GM23338 (cell line): ENCODE results near the gene SLC25A13. TPM values are rescaled to one million over a fixed set of nuclear protein-coding genes. Genes with fewer than 3 reads are reported as not detected.

Experiments used
- ATAC-seq: fragments of 200-7000 bp; cut with Tn5 transposase; 3 replicates; pipeline ENCODE4 v1.9.1; 2020
- DNase-seq: peaks from one replicate; pipeline ENCODE4 v3.0.0-alpha.2; 2015; ENCODE audit warnings: low spot score
- H2AFZ ChIP-seq: fragments of 200-600 bp; sonication (generic); 2 replicates; pipeline ENCODE4 v1.8.0; 2016; ENCODE audit warnings: antibody characterized with exemption, mild to moderate bottlenecking, moderate library complexity
- H3F3A ChIP-seq: fragments of 200-600 bp; sonication (generic); replicated peaks from 2 replicates; pipeline ENCODE4 v1.8.0; 2017; ENCODE audit warnings: antibody characterized with exemption, mixed run types, low read depth
- H3K27ac ChIP-seq: fragments of 200-600 bp; sonication (generic); 2 replicates; pipeline ENCODE4 v1.6.1; 2016; ENCODE audit warnings: low read depth
- H3K27me3 ChIP-seq: fragments of 200-600 bp; sonication (generic); 2 replicates; pipeline ENCODE4 v1.8.0; 2016; ENCODE audit warnings: mild to moderate bottlenecking, mixed run types, moderate library complexity; ENCODE audit not compliant: insufficient read depth
- H3K36me3 ChIP-seq: fragments of 200-600 bp; sonication (generic); 2 replicates; pipeline ENCODE4 v1.8.0; 2016; ENCODE audit warnings: mild to moderate bottlenecking; ENCODE audit not compliant: insufficient read depth
- H3K4me1 ChIP-seq: fragments of 200-600 bp; sonication (generic); 2 replicates; pipeline ENCODE4 v1.8.0; 2016; ENCODE audit warnings: mild to moderate bottlenecking, moderate library complexity; ENCODE audit not compliant: insufficient read depth
- H3K4me2 ChIP-seq: fragments of 200-600 bp; sonication (generic); 2 replicates; pipeline ENCODE4 v1.7.1; 2017; ENCODE audit warnings: mixed run types
- H3K4me3 ChIP-seq: fragments of 200-600 bp; sonication (generic); 2 replicates; pipeline ENCODE4 v1.6.1; 2016; ENCODE audit warnings: mixed run types
- H3K79me2 ChIP-seq: fragments of 200-600 bp; sonication (generic); replicated peaks from 2 replicates; pipeline ENCODE4 v1.8.0; 2017; ENCODE audit warnings: mild to moderate bottlenecking; ENCODE audit not compliant: insufficient read depth
- H3K9me2 ChIP-seq: fragments of 200-600 bp; sonication (generic); 2 replicates; pipeline ENCODE4 v1.8.0; 2017; ENCODE audit not compliant: insufficient read depth
- H4K20me1 ChIP-seq: fragments of 200-600 bp; sonication (generic); replicated peaks from 2 replicates; pipeline ENCODE4 v1.8.0; 2017; ENCODE audit warnings: mild to moderate bottlenecking; ENCODE audit not compliant: insufficient read depth
- H3K27ac Mint-ChIP-seq: 2 replicates; pipeline ENCODE4 v1.8.0; 2020; ENCODE audit warnings: inconsistent platforms, mild to moderate bottlenecking, moderate library complexity, mixed read lengths
- H3K27me3 Mint-ChIP-seq: 3 replicates; pipeline ENCODE4 v1.8.0; 2022; ENCODE audit warnings: low read depth, mild to moderate bottlenecking, moderate library complexity, mixed read lengths, inconsistent platforms; ENCODE audit not compliant: insufficient read depth, poor library complexity
- H3K36me3 Mint-ChIP-seq: 3 replicates; pipeline ENCODE4 v1.8.0; 2021; ENCODE audit warnings: low read depth, mild to moderate bottlenecking, inconsistent platforms, moderate library complexity, mixed read lengths
- H3K4me1 Mint-ChIP-seq: 3 replicates; pipeline ENCODE4 v1.8.0; 2020; ENCODE audit warnings: mild to moderate bottlenecking, inconsistent platforms, mixed read lengths
- H3K4me3 Mint-ChIP-seq: 3 replicates; pipeline ENCODE4 v1.8.0; 2021; ENCODE audit warnings: moderate library complexity, mild to moderate bottlenecking, inconsistent platforms, mixed read lengths
- H3K9me3 Mint-ChIP-seq: 3 replicates; pipeline ENCODE4 v1.8.0; 2020; ENCODE audit warnings: moderate library complexity, mild to moderate bottlenecking, inconsistent platforms, mixed read lengths
- CREB1 ChIP-seq: fragments of 250-450 bp; sonication (Bioruptor Pico); IDR thresholded peaks from 2 replicates; pipeline ENCODE4 v1.5.0; 2020; ENCODE audit warnings: low read depth, mild to moderate bottlenecking, moderate library complexity
- CTCF ChIP-seq, 2 experiments: fragments of 200-600 bp in 1 of 2; sonication (generic) in 1 of 2; conservative IDR thresholded peaks; 2 replicates each; pipeline versions ENCODE4 v1.5.1 to v1.6.1; 2016 to 2017; ENCODE audit warnings: antibody characterized with exemption in 2 of 2, low read depth in 2 of 2, mild to moderate bottlenecking in 2 of 2, moderate library complexity in 1 of 2
- EZH2 ChIP-seq: fragments of 200-600 bp; sonication (generic); IDR thresholded peaks from one replicate; pipeline ENCODE4 v1.8.0; 2017; ENCODE audit warnings: antibody characterized with exemption, mild to moderate bottlenecking, low read depth; ENCODE audit not compliant: unreplicated experiment
- EZH2phosphoT487 ChIP-seq: fragments of 200-600 bp; sonication (generic); IDR thresholded peaks from one replicate; pipeline ENCODE4 v1.8.1; 2018; ENCODE audit warnings: antibody characterized with exemption; ENCODE audit not compliant: unreplicated experiment
- JUNB ChIP-seq: IDR thresholded peaks from one replicate; pipeline ENCODE4 v1.6.1; 2016; ENCODE audit warnings: antibody characterized with exemption; ENCODE audit not compliant: unreplicated experiment
- NANOG ChIP-seq: IDR thresholded peaks from 2 replicates; pipeline ENCODE4 v1.6.1; 2016; ENCODE audit warnings: antibody characterized with exemption, borderline replicate concordance
- POLR2AphosphoS5 ChIP-seq: IDR thresholded peaks from 2 replicates; pipeline ENCODE4 v1.6.1; 2016; ENCODE audit warnings: antibody characterized with exemption, low read depth
- STAT1 ChIP-seq: IDR thresholded peaks from one replicate; pipeline ENCODE4 v1.6.1; 2016; ENCODE audit warnings: antibody characterized with exemption; ENCODE audit not compliant: unreplicated experiment
- ZNF114 ChIP-seq: fragments of 250-450 bp; sonication (Bioruptor Pico); IDR thresholded peaks from 2 replicates; pipeline ENCODE4 v1.5.0; 2020; ENCODE audit warnings: mild to moderate bottlenecking, moderate library complexity
- polyA plus RNA-seq: library from polyadenylated mRNA; unstranded; fragments of >200 nt; fragmentation: Nextera tagmentation; extraction: Ambion mirVana; gene quantifications from 2 replicates; pipeline ENCODE4 v1.2.1, GENCODE V29; 2016
- total RNA-seq: library from RNA; depleted of rRNA; stranded (reverse); fragments of >200 nt; shearing (Covaris generic); gene quantifications from 2 replicates; pipeline ENCODE4 v1.2.3, GENCODE V29; 2014
- TF ChIP-seq, protein P1 (sequence below): IDR thresholded peaks from one replicate; pipeline ENCODE4 v1.6.1; 2018; ENCODE audit warnings: antibody characterized with exemption; ENCODE audit not compliant: unreplicated experiment
- TF ChIP-seq, protein P2 (sequence below): fragments of 250-450 bp; sonication (Bioruptor Pico); IDR thresholded peaks from 2 replicates; pipeline ENCODE4 v1.5.0; 2020; ENCODE audit warnings: mild to moderate bottlenecking, moderate library complexity

SLC25A13 gene
- total and polyA plus RNA-seq, 2 experiments from 2014 or later = 51.1 to 84.6 TPM

DNA sequence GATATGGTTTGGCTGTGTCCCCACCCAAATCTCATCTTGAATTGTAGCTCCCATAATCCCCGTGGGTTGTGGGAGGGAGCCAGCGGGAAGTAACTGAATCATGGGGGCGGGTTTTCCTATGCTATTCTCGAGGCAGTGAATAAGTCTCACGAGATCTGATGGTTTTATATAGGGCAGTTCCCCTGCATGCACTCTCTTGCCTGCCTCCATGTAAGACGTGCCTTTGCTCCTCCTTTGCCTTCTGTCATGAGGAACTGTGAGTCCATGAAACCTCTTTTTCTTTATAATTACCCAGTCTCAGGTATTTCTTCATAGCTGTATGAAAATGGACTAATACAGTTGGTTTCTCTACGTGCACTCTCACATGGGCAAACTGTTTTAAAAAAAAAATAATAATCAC lies 207.7 kb downstream of the SLC25A13 start:
- Mint-ChIP-seq H3K36me3 (no peaks in the 10 kb centered on the region), H3K4me3 (no peak overlapping the region), H3K27ac (no peak overlapping the region), H3K9me3 (peaks cover 5% of the 10 kb centered on the region; the same call in 1 of the 3 replicates), H3K27me3 (peaks cover 5% of the 10 kb centered on the region), H3K4me1 (peaks cover 14% of the 10 kb centered on the region; the same call in 2 of the 3 replicates)
- no peak overlapping the region for H3K4me3 ChIP-seq
- H3K27ac ChIP-seq = no peak overlapping the region
- no peaks in the 10 kb centered on the region; the same call in 1 of the 2 replicates for H3K4me1 ChIP-seq
- TF ChIP-seq EZH2 (no peak), CREB1 (CRISPR knock-in tag) (no peak), CTCF (conservative IDR thresholded peaks at IDR 0.05; ENCODE audit: low read depth in 2 of 2) (no peak), EZH2phosphoT487 (no peak), ZNF114 (CRISPR knock-in tag) (no peak)
- TF ChIP-seq, protein P1, sequence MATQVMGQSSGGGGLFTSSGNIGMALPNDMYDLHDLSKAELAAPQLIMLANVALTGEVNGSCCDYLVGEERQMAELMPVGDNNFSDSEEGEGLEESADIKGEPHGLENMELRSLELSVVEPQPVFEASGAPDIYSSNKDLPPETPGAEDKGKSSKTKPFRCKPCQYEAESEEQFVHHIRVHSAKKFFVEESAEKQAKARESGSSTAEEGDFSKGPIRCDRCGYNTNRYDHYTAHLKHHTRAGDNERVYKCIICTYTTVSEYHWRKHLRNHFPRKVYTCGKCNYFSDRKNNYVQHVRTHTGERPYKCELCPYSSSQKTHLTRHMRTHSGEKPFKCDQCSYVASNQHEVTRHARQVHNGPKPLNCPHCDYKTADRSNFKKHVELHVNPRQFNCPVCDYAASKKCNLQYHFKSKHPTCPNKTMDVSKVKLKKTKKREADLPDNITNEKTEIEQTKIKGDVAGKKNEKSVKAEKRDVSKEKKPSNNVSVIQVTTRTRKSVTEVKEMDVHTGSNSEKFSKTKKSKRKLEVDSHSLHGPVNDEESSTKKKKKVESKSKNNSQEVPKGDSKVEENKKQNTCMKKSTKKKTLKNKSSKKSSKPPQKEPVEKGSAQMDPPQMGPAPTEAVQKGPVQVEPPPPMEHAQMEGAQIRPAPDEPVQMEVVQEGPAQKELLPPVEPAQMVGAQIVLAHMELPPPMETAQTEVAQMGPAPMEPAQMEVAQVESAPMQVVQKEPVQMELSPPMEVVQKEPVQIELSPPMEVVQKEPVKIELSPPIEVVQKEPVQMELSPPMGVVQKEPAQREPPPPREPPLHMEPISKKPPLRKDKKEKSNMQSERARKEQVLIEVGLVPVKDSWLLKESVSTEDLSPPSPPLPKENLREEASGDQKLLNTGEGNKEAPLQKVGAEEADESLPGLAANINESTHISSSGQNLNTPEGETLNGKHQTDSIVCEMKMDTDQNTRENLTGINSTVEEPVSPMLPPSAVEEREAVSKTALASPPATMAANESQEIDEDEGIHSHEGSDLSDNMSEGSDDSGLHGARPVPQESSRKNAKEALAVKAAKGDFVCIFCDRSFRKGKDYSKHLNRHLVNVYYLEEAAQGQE = no peak
- H3F3A ChIP-seq = no peaks in the 10 kb centered on the region
- no peaks in the 10 kb centered on the region for H3K36me3 ChIP-seq
- no peaks in the 10 kb centered on the region for H3K79me2 ChIP-seq
- H3K27me3 ChIP-seq = no peaks in the 10 kb centered on the region
- no peak for ATAC-seq
- H2AFZ ChIP-seq = no peak overlapping the region
- H4K20me1 ChIP-seq = 0 out of 2 replicates have a peak, but pooled peaks cover 3% of the 10 kb centered on the region
- H3K4me2 ChIP-seq = no peak overlapping the region
- no peak for DNase-seq
- no peaks in the 10 kb centered on the region for H3K9me2 ChIP-seq

- H4K20me1 ChIP-seq = no peaks in the 10 kb centered on the region
- H3K36me3 ChIP-seq = no peaks in the 10 kb centered on the region
- no peaks in the 10 kb centered on the region for H3K4me1 Mint-ChIP-seq
- no peak overlapping the region for H3K4me2 ChIP-seq
- no peaks in the 10 kb centered on the region for H3K27me3 ChIP-seq
- no peak overlapping the region for H3K4me3 Mint-ChIP-seq
- H3K4me1 ChIP-seq = no peaks in the 10 kb centered on the region
- ATAC-seq (no peak), DNase-seq (no peak)
- peaks cover 5% of the 10 kb centered on the region; the same call in 1 of the 3 replicates for H3K9me3 Mint-ChIP-seq
- H3K27me3 Mint-ChIP-seq = no peaks in the 10 kb centered on the region
- H3K27ac Mint-ChIP-seq = no peak overlapping the region
- no peak overlapping the region for H3K4me3 ChIP-seq
- no peak overlapping the region for H2AFZ ChIP-seq
- H3K79me2 ChIP-seq = no peaks in the 10 kb centered on the region
- no peaks in the 10 kb centered on the region for H3K36me3 Mint-ChIP-seq
- H3K27ac ChIP-seq = no peak overlapping the region
- H3F3A ChIP-seq = no peaks in the 10 kb centered on the region
- no peaks in the 10 kb centered on the region for H3K9me2 ChIP-seq
- TF ChIP-seq EZH2 = no peak
- no peak for TF ChIP-seq NANOG
- no peak for TF ChIP-seq POLR2AphosphoS5
- TF ChIP-seq, protein P2, sequence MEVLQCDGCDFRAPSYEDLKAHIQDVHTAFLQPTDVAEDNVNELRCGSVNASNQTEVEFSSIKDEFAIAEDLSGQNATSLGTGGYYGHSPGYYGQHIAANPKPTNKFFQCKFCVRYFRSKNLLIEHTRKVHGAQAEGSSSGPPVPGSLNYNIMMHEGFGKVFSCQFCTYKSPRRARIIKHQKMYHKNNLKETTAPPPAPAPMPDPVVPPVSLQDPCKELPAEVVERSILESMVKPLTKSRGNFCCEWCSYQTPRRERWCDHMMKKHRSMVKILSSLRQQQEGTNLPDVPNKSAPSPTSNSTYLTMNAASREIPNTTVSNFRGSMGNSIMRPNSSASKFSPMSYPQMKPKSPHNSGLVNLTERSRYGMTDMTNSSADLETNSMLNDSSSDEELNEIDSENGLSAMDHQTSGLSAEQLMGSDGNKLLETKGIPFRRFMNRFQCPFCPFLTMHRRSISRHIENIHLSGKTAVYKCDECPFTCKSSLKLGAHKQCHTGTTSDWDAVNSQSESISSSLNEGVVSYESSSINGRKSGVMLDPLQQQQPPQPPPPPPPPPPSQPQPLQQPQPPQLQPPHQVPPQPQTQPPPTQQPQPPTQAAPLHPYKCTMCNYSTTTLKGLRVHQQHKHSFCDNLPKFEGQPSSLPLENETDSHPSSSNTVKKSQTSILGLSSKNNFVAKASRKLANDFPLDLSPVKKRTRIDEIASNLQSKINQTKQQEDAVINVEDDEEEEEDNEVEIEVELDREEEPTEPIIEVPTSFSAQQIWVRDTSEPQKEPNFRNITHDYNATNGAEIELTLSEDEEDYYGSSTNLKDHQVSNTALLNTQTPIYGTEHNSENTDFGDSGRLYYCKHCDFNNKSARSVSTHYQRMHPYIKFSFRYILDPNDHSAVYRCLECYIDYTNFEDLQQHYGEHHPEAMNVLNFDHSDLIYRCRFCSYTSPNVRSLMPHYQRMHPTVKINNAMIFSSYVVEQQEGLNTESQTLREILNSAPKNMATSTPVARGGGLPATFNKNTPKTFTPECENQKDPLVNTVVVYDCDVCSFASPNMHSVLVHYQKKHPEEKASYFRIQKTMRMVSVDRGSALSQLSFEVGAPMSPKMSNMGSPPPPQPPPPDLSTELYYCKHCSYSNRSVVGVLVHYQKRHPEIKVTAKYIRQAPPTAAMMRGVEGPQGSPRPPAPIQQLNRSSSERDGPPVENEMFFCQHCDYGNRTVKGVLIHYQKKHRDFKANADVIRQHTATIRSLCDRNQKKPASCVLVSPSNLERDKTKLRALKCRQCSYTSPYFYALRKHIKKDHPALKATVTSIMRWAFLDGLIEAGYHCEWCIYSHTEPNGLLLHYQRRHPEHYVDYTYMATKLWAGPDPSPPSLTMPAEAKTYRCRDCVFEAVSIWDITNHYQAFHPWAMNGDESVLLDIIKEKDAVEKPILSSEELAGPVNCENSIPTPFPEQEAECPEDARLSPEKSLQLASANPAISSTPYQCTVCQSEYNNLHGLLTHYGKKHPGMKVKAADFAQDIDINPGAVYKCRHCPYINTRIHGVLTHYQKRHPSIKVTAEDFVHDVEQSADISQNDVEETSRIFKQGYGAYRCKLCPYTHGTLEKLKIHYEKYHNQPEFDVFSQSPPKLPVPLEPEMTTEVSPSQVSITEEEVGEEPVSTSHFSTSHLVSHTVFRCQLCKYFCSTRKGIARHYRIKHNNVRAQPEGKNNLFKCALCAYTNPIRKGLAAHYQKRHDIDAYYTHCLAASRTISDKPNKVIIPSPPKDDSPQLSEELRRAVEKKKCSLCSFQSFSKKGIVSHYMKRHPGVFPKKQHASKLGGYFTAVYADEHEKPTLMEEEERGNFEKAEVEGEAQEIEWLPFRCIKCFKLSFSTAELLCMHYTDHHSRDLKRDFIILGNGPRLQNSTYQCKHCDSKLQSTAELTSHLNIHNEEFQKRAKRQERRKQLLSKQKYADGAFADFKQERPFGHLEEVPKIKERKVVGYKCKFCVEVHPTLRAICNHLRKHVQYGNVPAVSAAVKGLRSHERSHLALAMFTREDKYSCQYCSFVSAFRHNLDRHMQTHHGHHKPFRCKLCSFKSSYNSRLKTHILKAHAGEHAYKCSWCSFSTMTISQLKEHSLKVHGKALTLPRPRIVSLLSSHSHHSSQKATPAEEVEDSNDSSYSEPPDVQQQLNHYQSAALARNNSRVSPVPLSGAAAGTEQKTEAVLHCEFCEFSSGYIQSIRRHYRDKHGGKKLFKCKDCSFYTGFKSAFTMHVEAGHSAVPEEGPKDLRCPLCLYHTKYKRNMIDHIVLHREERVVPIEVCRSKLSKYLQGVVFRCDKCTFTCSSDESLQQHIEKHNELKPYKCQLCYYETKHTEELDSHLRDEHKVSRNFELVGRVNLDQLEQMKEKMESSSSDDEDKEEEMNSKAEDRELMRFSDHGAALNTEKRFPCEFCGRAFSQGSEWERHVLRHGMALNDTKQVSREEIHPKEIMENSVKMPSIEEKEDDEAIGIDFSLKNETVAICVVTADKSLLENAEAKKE = no peak
- no peak for TF ChIP-seq EZH2phosphoT487
- TF ChIP-seq STAT1 = no peak
- TF ChIP-seq CREB1 (CRISPR knock-in tag) = no peak
- TF ChIP-seq JUNB = no peak
These were observed 210.5 kb downstream of the SLC25A13 start for GRCh38 chr7:96111405-96111804.
